H1 (cell line): ENCODE data around the gene BCAR1.

Experiments
- E2F6 ChIP-seq: IDR thresholded peaks from 2 replicates; pipeline ENCODE4 v1.6.1; 2012; ENCODE audit warnings: inconsistent platforms
- MAX ChIP-seq: IDR thresholded peaks from 2 replicates; pipeline ENCODE4 v1.6.1; 2012; ENCODE audit warnings: inconsistent platforms
- POLR2AphosphoS5 ChIP-seq: IDR thresholded peaks from 2 replicates; pipeline ENCODE4 v1.6.1; 2011; ENCODE audit warnings: low read depth, low read length
- TF ChIP-seq, protein P1 (sequence below), 3 experiments: IDR thresholded peaks; 1 replicate in 2 of 3; 2 replicates in 1 of 3; pipeline versions ENCODE4 v1.5.1 to v1.6.1; 2011; ENCODE audit warnings: low read length in 3 of 3, mild to moderate bottlenecking in 3 of 3, inconsistent platforms in 2 of 3, low read depth in 1 of 3, moderate library complexity in 1 of 3; ENCODE audit not compliant: insufficient read depth in 1 of 3; ENCODE audit errors: control extremely low read depth in 1 of 3

DNA sequence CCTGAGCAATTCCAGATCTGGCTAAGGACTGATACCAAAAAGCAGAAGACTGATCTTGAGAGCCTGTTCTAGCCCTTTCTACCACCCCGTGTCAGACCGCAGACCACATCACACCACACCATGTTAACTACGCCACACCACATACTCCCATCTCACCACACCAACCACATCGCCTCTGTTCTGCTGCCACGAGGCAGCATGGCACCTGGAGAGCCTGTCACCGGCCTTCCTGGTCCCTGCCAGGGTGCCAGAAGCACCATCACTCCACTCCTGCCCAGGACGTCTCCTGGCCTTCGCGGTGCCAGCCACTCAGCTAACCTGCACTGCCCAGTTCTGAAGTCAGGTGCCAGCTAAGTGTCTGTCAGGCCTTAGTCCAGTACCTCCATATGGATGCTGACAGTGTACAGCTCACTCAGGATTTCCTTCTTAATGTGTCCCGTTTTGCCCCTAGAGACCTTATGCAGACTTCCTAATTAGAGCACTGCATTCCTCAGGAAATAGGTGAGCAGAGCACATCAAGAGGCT is 37.2 kb upstream of the BCAR1 start:
- TF ChIP-seq E2F6 (no peak), POLR2AphosphoS5 (no peak), MAX (no peak)
- TF ChIP-seq, protein P1, sequence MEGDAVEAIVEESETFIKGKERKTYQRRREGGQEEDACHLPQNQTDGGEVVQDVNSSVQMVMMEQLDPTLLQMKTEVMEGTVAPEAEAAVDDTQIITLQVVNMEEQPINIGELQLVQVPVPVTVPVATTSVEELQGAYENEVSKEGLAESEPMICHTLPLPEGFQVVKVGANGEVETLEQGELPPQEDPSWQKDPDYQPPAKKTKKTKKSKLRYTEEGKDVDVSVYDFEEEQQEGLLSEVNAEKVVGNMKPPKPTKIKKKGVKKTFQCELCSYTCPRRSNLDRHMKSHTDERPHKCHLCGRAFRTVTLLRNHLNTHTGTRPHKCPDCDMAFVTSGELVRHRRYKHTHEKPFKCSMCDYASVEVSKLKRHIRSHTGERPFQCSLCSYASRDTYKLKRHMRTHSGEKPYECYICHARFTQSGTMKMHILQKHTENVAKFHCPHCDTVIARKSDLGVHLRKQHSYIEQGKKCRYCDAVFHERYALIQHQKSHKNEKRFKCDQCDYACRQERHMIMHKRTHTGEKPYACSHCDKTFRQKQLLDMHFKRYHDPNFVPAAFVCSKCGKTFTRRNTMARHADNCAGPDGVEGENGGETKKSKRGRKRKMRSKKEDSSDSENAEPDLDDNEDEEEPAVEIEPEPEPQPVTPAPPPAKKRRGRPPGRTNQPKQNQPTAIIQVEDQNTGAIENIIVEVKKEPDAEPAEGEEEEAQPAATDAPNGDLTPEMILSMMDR (IDR thresholded peaks at IDR 0.05; ENCODE audit: control extremely low read depth in 1 of 3, insufficient read depth in 1 of 3, low read depth in 1 of 3, low read length in 3 of 3): no peak
